RPMI8226 (cell line): Measurements from ENCODE around the gene SLC22A31.

Experiments used
- DNase-seq: peaks from one replicate; pipeline ENCODE4 v3.0.0-alpha.2; 2015

SLC22A31 gene

DNA sequence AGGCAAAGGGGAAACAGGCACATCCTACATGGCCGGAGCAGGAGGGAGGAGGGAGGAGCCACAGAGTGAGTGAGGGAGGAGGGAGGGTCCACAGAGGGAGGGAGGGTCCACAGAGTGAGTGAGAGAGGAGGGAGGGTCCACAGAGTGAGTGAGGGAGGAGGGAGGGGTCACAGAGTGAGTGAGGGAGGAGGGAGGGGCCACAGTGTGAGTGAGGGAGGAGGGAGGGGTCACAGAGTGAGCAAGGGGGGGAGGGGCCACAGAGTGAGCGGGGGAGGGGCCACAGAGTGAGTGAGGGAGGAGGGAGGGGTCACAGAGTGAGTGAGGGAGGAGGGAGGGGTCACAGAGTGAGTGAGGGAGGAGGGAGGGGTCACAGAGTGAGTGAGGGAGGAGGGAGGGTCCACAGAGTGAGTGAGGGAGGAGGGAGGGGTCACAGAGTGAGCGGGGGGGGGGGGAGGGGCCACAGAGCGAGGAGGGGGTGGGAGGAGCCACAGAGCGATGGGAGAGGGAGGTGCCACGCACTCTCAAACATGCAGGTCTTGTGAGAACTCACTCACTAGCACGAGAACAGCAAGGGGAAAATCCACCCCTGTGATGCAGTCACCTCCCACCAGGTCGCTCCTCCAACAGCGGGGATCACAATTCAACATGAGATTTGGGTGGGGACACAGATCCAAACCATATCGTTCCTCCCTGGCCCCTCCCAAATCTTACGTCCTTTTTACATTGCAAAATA is 53.1 kb downstream of the SLC22A31 start:
- no peak for DNase-seq

GRCh38 chr16:89146211-89147005 is 53.9 kb downstream of the SLC22A31 start:
- no peak for DNase-seq
